H1 (cell line): ENCODE data around the gene TTC3. TPM values are rescaled to one million over a fixed set of nuclear protein-coding genes. Genes with fewer than 3 reads are reported as not detected.

Experiments used
- CHD7 ChIP-seq: fragments of 300-600 bp; sonication (generic); IDR thresholded peaks from 2 replicates; pipeline ENCODE4 v1.7.1; 2012; ENCODE audit warnings: low read length, moderate library complexity, mild to moderate bottlenecking, inconsistent platforms; ENCODE audit not compliant: insufficient replicate concordance
- CREB1 ChIP-seq: IDR thresholded peaks from 2 replicates; pipeline ENCODE4 v1.6.1; 2012; ENCODE audit warnings: inconsistent platforms
- NRF1 ChIP-seq: IDR thresholded peaks from 2 replicates; pipeline ENCODE4 v1.6.1; 2011; ENCODE audit warnings: mild to moderate bottlenecking, low read depth, low read length, improper control_type of control experiment
- polyA plus RNA-seq, 7 experiments: library from polyadenylated mRNA; depleted of rRNA in 3 of 7; stranded (reverse) in 5 of 7; unstranded in 2 of 7; fragments of >200 nt in 5 of 7; fragments of 200-250 nt in 2 of 7; gene quantifications; 1 replicate in 5 of 7; 2 replicates in 1 of 7; 4 replicates in 1 of 7; pipeline versions ENCODE4 v1.2.1 to v1.2.3, GENCODE V29; 2011 to 2013; ENCODE audit warnings: missing spikeins in 2 of 7, mixed read lengths in 2 of 7
- total RNA-seq: library from RNA; stranded (reverse); fragmentation: NEBNext Ultra II Directional; extraction: Animal tissue kit (Norgen Biotek cat#: 25700); gene quantifications from 2 replicates; pipeline ENCODE4 v1.2.1, GENCODE V29; 2021

TTC3 gene
- total and polyA plus RNA-seq, 2 of the 8 experiments (the other 6 are each of a cell fraction or from before 2014, with no cell fraction given) = 11.0 to 36.2 TPM

- TF ChIP-seq CHD7 (no peak), NRF1 (no peak), CREB1 (no peak)
- TF ChIP-seq, all 59 proteins: peak for 0
Observed at GRCh38 chr21:37168666-37169065, 95.6 kb downstream of the TTC3 start (continued).
